Right ventricle myocardium inferior (tissue), 1 donor: Measurements from ENCODE around the gene SNX25. TPM values are rescaled to one million over a fixed set of nuclear protein-coding genes. Genes with fewer than 3 reads are reported as not detected.

Experiments
- ATAC-seq: fragments of 200-7000 bp; cut with Tn5 transposase; one replicate; pipeline ENCODE4 v1.9.1; 2020; ENCODE audit warnings: mild to moderate bottlenecking, moderate library complexity
- DNase-seq: peaks from one replicate; pipeline ENCODE4 v3.0.0; 2021; ENCODE audit errors: missing footprints
- intact Hi-C: fragments of 100-400 bp; cut with DNase I; formaldehyde crosslinking; loops from one replicate; pipeline ENCODE4 v1.11.0; 2022
- total RNA-seq: library from RNA; stranded (reverse); fragmentation: NEBNext Ultra II Directional; extraction: Animal tissue kit (Norgen Biotek cat#: 25700); gene quantifications from one replicate; pipeline ENCODE4 v1.2.1, GENCODE V29; 2021
- donor health status: DM: no; HTN: yes; CAD: no; lungs with severe emphysema.

The SNX25 gene
- total RNA-seq, 1 donor from 2014 or later = 10.9 TPM

GRCh38 chr4:185408432-185408831 lies 199.0 kb downstream of the SNX25 start:
- intact Hi-C loops = no loop called here
- DNase-seq (no peak), ATAC-seq (no peak)

DNA sequence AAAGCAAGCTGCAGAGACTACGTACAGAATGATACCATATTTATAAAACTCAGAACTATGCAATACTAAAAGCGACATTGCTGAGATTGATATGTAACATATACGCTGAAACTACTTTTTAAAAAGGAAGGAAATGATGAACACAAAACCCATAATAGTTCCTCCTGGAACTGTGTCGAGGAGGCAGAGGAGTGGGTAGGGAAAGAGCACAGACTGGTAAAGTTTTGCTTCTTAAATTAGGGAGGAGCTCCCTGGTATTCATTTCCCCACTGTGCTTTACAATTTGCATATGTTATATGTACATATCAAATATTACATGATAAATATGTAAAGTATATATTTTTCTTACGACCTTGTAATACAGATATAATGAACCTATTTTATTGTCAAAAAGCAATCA lies 202.5 kb downstream of the SNX25 start:
- DNase-seq (no peak), ATAC-seq (no peak)
- intact Hi-C loops = no loop called here

DNA sequence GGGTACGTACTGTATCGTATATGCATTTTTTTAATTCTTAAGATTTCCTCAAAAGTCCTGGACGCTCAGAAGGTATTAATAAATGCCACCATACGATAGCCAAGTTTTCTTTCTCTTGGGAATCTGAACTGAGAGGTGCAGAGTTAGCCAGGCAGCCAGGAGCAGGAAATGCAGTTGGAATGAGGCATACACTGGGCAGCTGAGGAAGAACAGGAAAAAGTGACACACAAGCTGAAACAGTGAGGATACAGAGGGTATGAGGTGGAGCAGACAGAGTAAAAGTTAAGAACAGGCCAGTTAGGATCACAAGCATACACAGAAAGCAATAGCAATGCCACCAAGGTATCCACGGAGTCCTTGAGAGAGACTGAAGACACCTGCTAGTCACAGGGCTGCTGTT lies 203.0 kb downstream of the SNX25 start:
- no peak for ATAC-seq
- DNase-seq = no peak
- intact Hi-C loops = no loop called here

Other genes with a start within 250 kb of the SNX25 start
- not detected for gene HELT, start 191.1 kb upstream of the SNX25 start, total RNA-seq
- 2,233 TPM for gene SLC25A4, start 66.3 kb upstream of the SNX25 start, total RNA-seq
- gene CFAP97, start 5.6 kb upstream of the SNX25 start, total RNA-seq = 11.3 TPM
- 2.4 TPM for gene LRP2BP, start 186.3 kb downstream of the SNX25 start, total RNA-seq
- gene ANKRD37, start 187.2 kb downstream of the SNX25 start, total RNA-seq = 19.1 TPM
- gene UFSP2, start 216.4 kb downstream of the SNX25 start, total RNA-seq = 42.0 TPM